ELR (cell line): ENCODE data around the gene VWA3B.
A peak's percentile ranks its signal among the peaks of the same experiment; 100 is the strongest.

Experiments used
- DNase-seq: peaks from one replicate; pipeline ENCODE4 v3.0.0-alpha.2; 2015; ENCODE audit warnings: low read depth

VWA3B gene

GRCh38 chr2:98333922-98334321 lies 247.0 kb downstream of the VWA3B start:
- DNase-seq: peak; percentile 37

GRCh38 chr2:98334439-98335078 lies 247.6 kb downstream of the VWA3B start:
- DNase-seq: peak; percentile 98

GRCh38 chr2:98335271-98335670 lies 248.3 kb downstream of the VWA3B start:
- DNase-seq: no peak

DNA sequence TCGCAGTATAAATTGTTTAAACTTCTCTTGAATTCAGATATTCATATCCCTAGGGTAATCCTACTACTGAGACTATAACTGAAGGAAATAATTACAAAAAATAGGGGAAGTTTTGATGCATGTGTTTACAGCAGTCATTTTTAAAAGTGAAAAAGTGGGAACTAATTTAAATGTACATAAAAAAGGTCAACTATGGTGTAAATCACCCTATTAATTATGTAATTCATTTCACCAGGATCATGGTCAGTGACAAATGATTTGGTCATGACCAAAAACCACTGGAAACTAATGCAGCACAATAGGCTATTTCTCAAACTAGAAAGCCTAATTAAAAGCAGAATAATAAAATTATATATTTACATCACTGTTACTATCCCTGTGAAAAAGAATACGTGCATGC lies 254.3 kb downstream of the VWA3B start:
- DNase-seq: no peak

DNA sequence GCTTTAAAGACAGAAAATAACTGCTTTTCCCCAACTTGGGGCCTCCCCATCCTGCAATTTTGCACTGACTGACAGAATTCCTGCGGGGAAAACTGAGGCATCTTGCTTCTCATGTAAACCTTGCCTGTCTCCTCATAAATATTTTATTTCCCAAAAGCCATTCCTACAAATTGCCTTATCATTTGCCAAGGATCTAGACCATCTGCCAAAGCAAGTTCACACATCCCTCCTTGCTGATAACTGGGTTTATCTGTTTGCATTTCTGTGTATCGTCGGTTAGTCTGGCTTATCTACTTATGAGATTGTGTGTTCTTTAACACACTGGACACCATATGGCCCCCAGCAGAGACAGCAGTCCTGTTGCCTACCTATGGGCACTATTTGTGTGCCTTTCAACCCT lies 256.3 kb downstream of the VWA3B start:
- DNase-seq: no peak

- DNase-seq: peak; percentile 19
Measured at GRCh38 chr2:98346311-98347236, 259.6 kb downstream of the VWA3B start, which contains the start of gene CNGA3. TSS of gene CNGA3 (plus strand) at chr2:98346456. CDS start at chr2:98369976, 23,520 bp downstream.

- DNase-seq: no peak
Measured at GRCh38 chr2:98347298-98348065, 260.5 kb downstream of the VWA3B start.

GRCh38 chr2:98348066-98348561 lies 261.1 kb downstream of the VWA3B start:
- DNase-seq: peak; percentile 19

GRCh38 chr2:98350411-98350810 lies 263.4 kb downstream of the VWA3B start:
- peak; percentile 10 for DNase-seq

- DNase-seq: no peak
Measured at GRCh38 chr2:98355881-98356280, 268.9 kb downstream of the VWA3B start.

GRCh38 chr2:98356729-98357128 lies 269.8 kb downstream of the VWA3B start:
- no peak for DNase-seq

- no peak for DNase-seq
Measured at GRCh38 chr2:98357849-98358248, 270.9 kb downstream of the VWA3B start.

DNA sequence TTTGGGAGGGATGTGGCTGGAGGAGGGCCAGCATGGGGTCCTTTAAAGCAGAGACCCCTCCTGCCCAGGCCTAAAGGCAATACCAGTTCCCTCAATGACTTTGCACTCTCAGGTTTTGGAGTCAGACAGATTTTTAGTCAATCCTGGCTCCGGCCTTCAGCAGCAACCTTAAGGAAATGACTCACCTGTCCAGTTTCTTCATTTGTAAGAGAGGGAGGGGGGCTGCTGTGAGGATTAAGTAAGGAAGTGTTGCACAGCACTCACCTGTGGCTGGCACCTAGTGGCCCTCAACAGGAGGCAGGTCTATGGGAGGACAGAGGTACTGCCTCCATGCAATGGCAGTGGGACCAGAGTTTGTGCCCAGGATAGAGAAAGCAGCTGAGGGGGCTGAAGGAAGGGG lies 273.0 kb downstream of the VWA3B start:
- DNase-seq: peak; percentile 17
